GM12874 (cell line): ENCODE data around the gene FOXP4.

ENCODE experiments used
- CTCF ChIP-seq: IDR thresholded peaks from 2 replicates; pipeline ENCODE4 v1.5.1; 2011; ENCODE audit warnings: low read depth, mild to moderate bottlenecking, control low read depth, low read length, moderate library complexity; ENCODE audit not compliant: insufficient read depth

Gene FOXP4

GRCh38 chr6:41561931-41562911 lies 16.0 kb downstream of the FOXP4 start:
- TF ChIP-seq CTCF, result no peak

GRCh38 chr6:41563060-41563776 lies 17.0 kb downstream of the FOXP4 start:
- TF ChIP-seq CTCF, result no peak

- TF ChIP-seq CTCF, result no peak
These were observed 18.4 kb downstream of the FOXP4 start for GRCh38 chr6:41564448-41565142.

- TF ChIP-seq CTCF, result no peak
These were observed 19.5 kb downstream of the FOXP4 start for GRCh38 chr6:41565701-41566100.

GRCh38 chr6:41566961-41567360 lies 20.8 kb downstream of the FOXP4 start:
- no peak for TF ChIP-seq CTCF

GRCh38 chr6:41567684-41568083 lies 21.5 kb downstream of the FOXP4 start:
- no peak for TF ChIP-seq CTCF

- no peak for TF ChIP-seq CTCF
These were observed 22.0 kb downstream of the FOXP4 start for GRCh38 chr6:41568202-41568584.
